SK-N-SH (cell line): ENCODE data around the gene CTSE. TPM values are rescaled to one million over a fixed set of nuclear protein-coding genes. Genes with fewer than 3 reads are reported as not detected.

Experiments used
- CTCF ChIA-PET: fragments of 300-600, 350-600 bp; formaldehyde crosslinking; extraction: SDS; loops from one replicate; lab custom pipeline; 2021; lab: Yijun Ruan, JAX
- POLR2A ChIA-PET: fragments of 350-600 bp; sonication (Branson Sonifier 250); formaldehyde crosslinking; extraction: SDS; loops from one replicate; lab custom pipeline; 2020; ENCODE audit warnings: antibody characterized with exemption, inconsistent platforms; lab: Yijun Ruan, JAX
- DNase-seq: peaks from one replicate; pipeline ENCODE4 v3.0.0; 2012
- H2AFZ ChIP-seq: fragments of 200-600 bp; sonication (generic); 2 replicates; pipeline ENCODE4 v1.8.1; 2016; ENCODE audit warnings: antibody characterized with exemption, mild to moderate bottlenecking, low read depth
- H3F3A ChIP-seq: fragments of 200-600 bp; sonication (generic); replicated peaks from 2 replicates; pipeline ENCODE3; 2016; ENCODE audit warnings: antibody characterized with exemption, mild to moderate bottlenecking; ENCODE audit not compliant: insufficient read depth
- H3K27ac ChIP-seq, 2 experiments: fragments of 200-500 bp in 1 of 2; fragments of 200-600 bp in 1 of 2; sonication (Bioruptor generic) in 1 of 2; sonication (generic), shearing (Covaris generic) in 1 of 2; 2 replicates each; pipeline versions ENCODE4 v1.5.1 to v1.6.1; 2014 to 2016; ENCODE audit warnings: low read depth in 2 of 2, inconsistent platforms in 1 of 2, low read length in 1 of 2, mild to moderate bottlenecking in 1 of 2, mixed read lengths in 1 of 2
- H3K27me3 ChIP-seq: fragments of 200-600 bp; sonication (generic), shearing (Covaris generic); 2 replicates; pipeline ENCODE4 v1.6.1; 2016; ENCODE audit warnings: mixed run types; ENCODE audit not compliant: insufficient read depth
- H3K36me3 ChIP-seq, 2 experiments: fragments of 200-500 bp in 1 of 2; fragments of 200-600 bp in 1 of 2; sonication (Bioruptor generic) in 1 of 2; sonication (generic) in 1 of 2; replicated peaks in 1 of 2; 2 replicates each; pipeline versions ENCODE3 to v1.5.1; 2014 to 2016; ENCODE audit warnings: low read length in 1 of 2, mild to moderate bottlenecking in 1 of 2; ENCODE audit not compliant: insufficient read depth in 2 of 2, control insufficient read depth in 1 of 2
- H3K4me1 ChIP-seq, 2 experiments: fragments of 200-500 bp in 1 of 2; fragments of 200-600 bp in 1 of 2; sonication (Bioruptor generic) in 1 of 2; sonication (generic), shearing (Covaris generic) in 1 of 2; 2 replicates each; pipeline versions ENCODE4 v1.5.1 to v1.6.1; 2014 to 2016; ENCODE audit warnings: low read depth in 1 of 2, low read length in 1 of 2, mixed run types in 1 of 2; ENCODE audit not compliant: insufficient read depth in 2 of 2, control insufficient read depth in 1 of 2
- H3K4me2 ChIP-seq: fragments of 200-600 bp; sonication (generic), shearing (Covaris generic); 2 replicates; pipeline ENCODE4 v1.6.1; 2017; ENCODE audit warnings: mixed run types
- H3K4me3 ChIP-seq, 2 experiments: fragments of 200-500 bp in 1 of 2; fragments of 200-600 bp in 1 of 2; sonication (Bioruptor generic) in 1 of 2; sonication (generic), shearing (Covaris generic) in 1 of 2; 2 replicates each; pipeline versions ENCODE4 v1.5.1 to v1.8.1; 2014 to 2016; ENCODE audit warnings: low read depth in 2 of 2, inconsistent platforms in 1 of 2, low read length in 1 of 2, mild to moderate bottlenecking in 1 of 2, mixed read lengths in 1 of 2, moderate library complexity in 1 of 2
- H3K79me2 ChIP-seq: fragments of 200-600 bp; sonication (generic); 2 replicates; pipeline ENCODE4 v1.8.1; 2017; ENCODE audit warnings: mild to moderate bottlenecking; ENCODE audit not compliant: insufficient read depth
- H3K9ac ChIP-seq: fragments of 200-600 bp; sonication (generic); 2 replicates; pipeline ENCODE4 v1.6.1; 2017; ENCODE audit warnings: mixed run types
- H3K9me2 ChIP-seq: fragments of 200-600 bp; sonication (generic); 2 replicates; pipeline ENCODE4 v1.6.1; 2017; ENCODE audit warnings: mixed run types
- H3K9me3 ChIP-seq: fragments of 200-600 bp; sonication (generic); 2 replicates; pipeline ENCODE4 v1.6.1; 2017; ENCODE audit warnings: mixed run types, mild to moderate bottlenecking, moderate library complexity
- H4K20me1 ChIP-seq: fragments of 200-600 bp; sonication (generic); 2 replicates; pipeline ENCODE4 v1.6.1; 2017; ENCODE audit warnings: mild to moderate bottlenecking, mixed run types; ENCODE audit not compliant: insufficient read depth
- EZH2phosphoT487 ChIP-seq: fragments of 200-600 bp; sonication (generic); IDR thresholded peaks from 2 replicates; pipeline ENCODE4 v1.6.1; 2017; ENCODE audit warnings: low read depth, mixed run types, mild to moderate bottlenecking, antibody characterized with exemption, moderate library complexity, borderline replicate concordance
- FOSL2 ChIP-seq: IDR thresholded peaks from 2 replicates; pipeline ENCODE4 v1.4.0; 2012; ENCODE audit warnings: low read depth, mild to moderate bottlenecking, moderate library complexity, borderline replicate concordance
- GATA2 ChIP-seq: sonication (generic); formaldehyde crosslinking; IDR thresholded peaks from 2 replicates; pipeline ENCODE4 v1.5.0; 2020; ENCODE audit warnings: mild to moderate bottlenecking, missing genetic modification reagents
- MEF2A ChIP-seq: IDR thresholded peaks from 2 replicates; pipeline ENCODE4 v1.4.0; 2012; ENCODE audit warnings: low read depth, borderline replicate concordance
- MXI1 ChIP-seq: IDR thresholded peaks from 2 replicates; pipeline ENCODE4 v1.6.1; 2012; ENCODE audit warnings: mild to moderate bottlenecking, low read depth, low read length, improper control_type of control experiment
- NFIC ChIP-seq: IDR thresholded peaks from 2 replicates; pipeline ENCODE4 v1.4.0; 2012; ENCODE audit warnings: borderline replicate concordance
- POLR2AphosphoS5 ChIP-seq: IDR thresholded peaks from 2 replicates; pipeline ENCODE4 v1.6.1; 2012; ENCODE audit warnings: low read depth, low read length
- RCOR1 ChIP-seq: fragments of 150-350 bp; IDR thresholded peaks from 2 replicates; pipeline ENCODE4 v1.6.1; 2017; ENCODE audit warnings: antibody characterized with exemption, low read length
- RFX5 ChIP-seq: IDR thresholded peaks from 2 replicates; pipeline ENCODE4 v1.6.1; 2012; ENCODE audit warnings: mild to moderate bottlenecking, improper control_type of control experiment, low read length
- SIN3A ChIP-seq: IDR thresholded peaks from 2 replicates; pipeline ENCODE4 v1.6.1; 2012; ENCODE audit warnings: low read depth, mild to moderate bottlenecking, low read length, moderate library complexity, borderline replicate concordance
- SMC3 ChIP-seq: IDR thresholded peaks from 2 replicates; pipeline ENCODE4 v1.6.1; 2012; ENCODE audit warnings: low read depth, low read length, improper control_type of control experiment
- TCF12 ChIP-seq: IDR thresholded peaks from 2 replicates; pipeline ENCODE4 v1.4.0; 2012
- WGBS: methylation state at CpG from one replicate; pipeline ENCODE4 v1.1.6; 2017; ENCODE audit warnings: low lambda C conversion rate; 5-methylcytosine and 5-hydroxymethylcytosine counted together
- polyA plus RNA-seq, 3 experiments: library from polyadenylated mRNA; depleted of rRNA; stranded (reverse); fragments of >200 nt; gene quantifications; 2 replicates each; pipeline ENCODE4 v1.2.3, GENCODE V29; 2012
- TF ChIP-seq, protein P1 (sequence below): IDR thresholded peaks from 2 replicates; pipeline ENCODE4 v1.4.0; 2012; ENCODE audit warnings: low read depth, borderline replicate concordance
- TF ChIP-seq, protein P2 (sequence below): IDR thresholded peaks from 2 replicates; pipeline ENCODE4 v1.4.0; 2012; ENCODE audit warnings: low read depth, borderline replicate concordance
- TF ChIP-seq, protein P3 (sequence below): fragments of 150-350 bp; IDR thresholded peaks from 2 replicates; pipeline ENCODE4 v1.6.1; 2017; ENCODE audit warnings: antibody characterized with exemption, low read length, low read depth, borderline replicate concordance
- TF ChIP-seq, protein P4 (sequence below): IDR thresholded peaks from 2 replicates; pipeline ENCODE4 v1.4.0; 2012; ENCODE audit warnings: low read depth
- TF ChIP-seq, protein P5 (sequence below): IDR thresholded peaks from 2 replicates; pipeline ENCODE4 v1.6.1; 2012; ENCODE audit warnings: mild to moderate bottlenecking, low read depth, low read length, moderate library complexity

Gene CTSE
- polyA plus RNA-seq, 1 of the 3 experiments (the other 2 are of a cell fraction) = not detected

- TF ChIP-seq, protein P1, sequence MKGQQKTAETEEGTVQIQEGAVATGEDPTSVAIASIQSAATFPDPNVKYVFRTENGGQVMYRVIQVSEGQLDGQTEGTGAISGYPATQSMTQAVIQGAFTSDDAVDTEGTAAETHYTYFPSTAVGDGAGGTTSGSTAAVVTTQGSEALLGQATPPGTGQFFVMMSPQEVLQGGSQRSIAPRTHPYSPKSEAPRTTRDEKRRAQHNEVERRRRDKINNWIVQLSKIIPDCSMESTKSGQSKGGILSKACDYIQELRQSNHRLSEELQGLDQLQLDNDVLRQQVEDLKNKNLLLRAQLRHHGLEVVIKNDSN = no peak
- TF ChIP-seq MEF2A (no peak), POLR2AphosphoS5 (no peak), FOSL2 (no peak), GATA2 (no peak), RFX5 (no peak)
- CTCF ChIA-PET = interaction anchor here (0.8 to 2.8 kb wide), 4 partner anchors 10 to 87 kb away, joined by 3 to 15 read pairs (median 6); no protein-coding TSS in a partner anchor
- Histone ChIP-seq H3K27ac (no peak overlapping the region), H3K9me3 (no peaks in the 10 kb centered on the region), H3K4me1 (peaks cover 3 to 11% of the 10 kb centered on the region in 2 experiments; a peak in 2 of 4 replicates), H2AFZ (no peak overlapping the region), H3K9ac (no peak overlapping the region), H3K36me3 (no peaks in the 10 kb centered on the region), H3K79me2 (no peaks in the 10 kb centered on the region), H3K4me2 (no peak overlapping the region), H3F3A (no peaks in the 10 kb centered on the region), H4K20me1 (no peaks in the 10 kb centered on the region), H3K27me3 (no peaks in the 10 kb centered on the region; the same call in 1 of the 2 replicates), H3K4me3 (no peak overlapping the region), H3K9me2 (no peaks in the 10 kb centered on the region)
- no peak for DNase-seq
- 83% methylated on average over 4 of the region's 4 CpGs for WGBS
- POLR2A ChIA-PET = no interaction called here
Observed at GRCh38 chr1:206020393-206021007, 3.2 kb downstream of the CTSE start.

DNA sequence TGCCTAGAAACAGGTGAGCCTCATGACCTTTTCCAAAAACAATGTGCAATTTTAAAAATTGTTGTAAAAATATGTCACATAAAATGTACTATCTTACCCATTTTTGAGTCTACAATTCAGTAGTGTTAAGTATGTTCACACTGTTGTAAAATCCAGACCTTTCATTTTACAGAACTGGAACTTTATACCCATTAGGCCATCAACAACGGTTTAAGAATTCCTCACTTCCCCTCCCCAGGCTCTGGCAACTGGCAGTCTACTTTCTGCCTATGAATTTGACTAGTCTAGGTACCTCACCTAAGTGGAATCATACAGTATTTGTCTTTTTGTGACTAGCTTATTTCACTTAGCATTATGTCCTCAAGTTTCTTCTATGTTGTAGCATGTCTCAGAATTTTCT, 8.6 kb downstream of the CTSE start:
- H3K27ac ChIP-seq = no peak overlapping the region
- H3K4me2 ChIP-seq = no peak overlapping the region
- H3F3A ChIP-seq = no peaks in the 10 kb centered on the region
- WGBS = 30% methylated on average over 1 of the region's 1 CpG
- no peaks in the 10 kb centered on the region for H3K9me3 ChIP-seq
- H3K79me2 ChIP-seq = no peaks in the 10 kb centered on the region
- POLR2A ChIA-PET = interaction anchor here (0.7 kb wide), 1 partner anchor 65 kb away, joined by 3 read pairs; no protein-coding TSS in a partner anchor
- peaks cover 14% of the 10 kb centered on the region; the same call in 1 of the 2 replicates for H3K27me3 ChIP-seq
- no peak overlapping the region for H2AFZ ChIP-seq
- H4K20me1 ChIP-seq = no peaks in the 10 kb centered on the region
- H3K4me3 ChIP-seq = no peak overlapping the region
- no peak overlapping the region for H3K9ac ChIP-seq
- H3K4me1 ChIP-seq = no peaks in the 10 kb centered on the region
- H3K36me3 ChIP-seq = no peaks in the 10 kb centered on the region
- DNase-seq = no peak
- no peaks in the 10 kb centered on the region for H3K9me2 ChIP-seq
- TF ChIP-seq TCF12 (no peak), SMC3 (no peak), MXI1 (no peak), NFIC (no peak), MEF2A (no peak), SIN3A (no peak), EZH2phosphoT487 (no peak), GATA2 (no peak), RCOR1 (no peak)
- TF ChIP-seq, protein P2, sequence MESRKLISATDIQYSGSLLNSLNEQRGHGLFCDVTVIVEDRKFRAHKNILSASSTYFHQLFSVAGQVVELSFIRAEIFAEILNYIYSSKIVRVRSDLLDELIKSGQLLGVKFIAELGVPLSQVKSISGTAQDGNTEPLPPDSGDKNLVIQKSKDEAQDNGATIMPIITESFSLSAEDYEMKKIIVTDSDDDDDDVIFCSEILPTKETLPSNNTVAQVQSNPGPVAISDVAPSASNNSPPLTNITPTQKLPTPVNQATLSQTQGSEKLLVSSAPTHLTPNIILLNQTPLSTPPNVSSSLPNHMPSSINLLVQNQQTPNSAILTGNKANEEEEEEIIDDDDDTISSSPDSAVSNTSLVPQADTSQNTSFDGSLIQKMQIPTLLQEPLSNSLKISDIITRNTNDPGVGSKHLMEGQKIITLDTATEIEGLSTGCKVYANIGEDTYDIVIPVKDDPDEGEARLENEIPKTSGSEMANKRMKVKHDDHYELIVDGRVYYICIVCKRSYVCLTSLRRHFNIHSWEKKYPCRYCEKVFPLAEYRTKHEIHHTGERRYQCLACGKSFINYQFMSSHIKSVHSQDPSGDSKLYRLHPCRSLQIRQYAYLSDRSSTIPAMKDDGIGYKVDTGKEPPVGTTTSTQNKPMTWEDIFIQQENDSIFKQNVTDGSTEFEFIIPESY = no peak
- TF ChIP-seq, protein P3, sequence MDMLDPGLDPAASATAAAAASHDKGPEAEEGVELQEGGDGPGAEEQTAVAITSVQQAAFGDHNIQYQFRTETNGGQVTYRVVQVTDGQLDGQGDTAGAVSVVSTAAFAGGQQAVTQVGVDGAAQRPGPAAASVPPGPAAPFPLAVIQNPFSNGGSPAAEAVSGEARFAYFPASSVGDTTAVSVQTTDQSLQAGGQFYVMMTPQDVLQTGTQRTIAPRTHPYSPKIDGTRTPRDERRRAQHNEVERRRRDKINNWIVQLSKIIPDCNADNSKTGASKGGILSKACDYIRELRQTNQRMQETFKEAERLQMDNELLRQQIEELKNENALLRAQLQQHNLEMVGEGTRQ = no peak
- TF ChIP-seq, protein P4, sequence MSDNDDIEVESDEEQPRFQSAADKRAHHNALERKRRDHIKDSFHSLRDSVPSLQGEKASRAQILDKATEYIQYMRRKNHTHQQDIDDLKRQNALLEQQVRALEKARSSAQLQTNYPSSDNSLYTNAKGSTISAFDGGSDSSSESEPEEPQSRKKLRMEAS = no peak
- TF ChIP-seq, protein P5, sequence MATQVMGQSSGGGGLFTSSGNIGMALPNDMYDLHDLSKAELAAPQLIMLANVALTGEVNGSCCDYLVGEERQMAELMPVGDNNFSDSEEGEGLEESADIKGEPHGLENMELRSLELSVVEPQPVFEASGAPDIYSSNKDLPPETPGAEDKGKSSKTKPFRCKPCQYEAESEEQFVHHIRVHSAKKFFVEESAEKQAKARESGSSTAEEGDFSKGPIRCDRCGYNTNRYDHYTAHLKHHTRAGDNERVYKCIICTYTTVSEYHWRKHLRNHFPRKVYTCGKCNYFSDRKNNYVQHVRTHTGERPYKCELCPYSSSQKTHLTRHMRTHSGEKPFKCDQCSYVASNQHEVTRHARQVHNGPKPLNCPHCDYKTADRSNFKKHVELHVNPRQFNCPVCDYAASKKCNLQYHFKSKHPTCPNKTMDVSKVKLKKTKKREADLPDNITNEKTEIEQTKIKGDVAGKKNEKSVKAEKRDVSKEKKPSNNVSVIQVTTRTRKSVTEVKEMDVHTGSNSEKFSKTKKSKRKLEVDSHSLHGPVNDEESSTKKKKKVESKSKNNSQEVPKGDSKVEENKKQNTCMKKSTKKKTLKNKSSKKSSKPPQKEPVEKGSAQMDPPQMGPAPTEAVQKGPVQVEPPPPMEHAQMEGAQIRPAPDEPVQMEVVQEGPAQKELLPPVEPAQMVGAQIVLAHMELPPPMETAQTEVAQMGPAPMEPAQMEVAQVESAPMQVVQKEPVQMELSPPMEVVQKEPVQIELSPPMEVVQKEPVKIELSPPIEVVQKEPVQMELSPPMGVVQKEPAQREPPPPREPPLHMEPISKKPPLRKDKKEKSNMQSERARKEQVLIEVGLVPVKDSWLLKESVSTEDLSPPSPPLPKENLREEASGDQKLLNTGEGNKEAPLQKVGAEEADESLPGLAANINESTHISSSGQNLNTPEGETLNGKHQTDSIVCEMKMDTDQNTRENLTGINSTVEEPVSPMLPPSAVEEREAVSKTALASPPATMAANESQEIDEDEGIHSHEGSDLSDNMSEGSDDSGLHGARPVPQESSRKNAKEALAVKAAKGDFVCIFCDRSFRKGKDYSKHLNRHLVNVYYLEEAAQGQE = no peak
- CTCF ChIA-PET = interaction anchor here (0.8 to 2.4 kb wide), 4 partner anchors 15 to 96 kb away, joined by 3 to 8 read pairs (median 5); no protein-coding TSS in a partner anchor
